Activated CD8-positive, alpha-beta memory T cell treated with anti-CD3 and anti-CD28 coated beads, Interleukin-2, amount 10 ng/mL, durations not matched to agents 7 days and 5 days (primary cell): ENCODE measurements around the gene ROPN1B. TPM values are rescaled to one million over a fixed set of nuclear protein-coding genes. Genes with fewer than 3 reads are reported as not detected.

Experiments
- ATAC-seq: fragments of 150-1000 bp; cut with Tn5 transposase; one replicate; pipeline ENCODE4 v1.10.0; 2021; ENCODE audit warnings: moderate library complexity
- CTCF ChIA-PET: fragments of 350-600 bp; sonication (Branson Sonifier 250); formaldehyde crosslinking; loops from one replicate; lab custom pipeline; 2021; ENCODE audit warnings: antibody characterized with exemption; lab: Charles Lee
- DNase-seq: peaks from one replicate; pipeline ENCODE4 v3.0.0-alpha.2; 2020
- H3K27ac Mint-ChIP-seq: one replicate; pipeline ENCODE4 v1.8.0; 2021; ENCODE audit warnings: mild to moderate bottlenecking, mixed read lengths
- H3K27me3 Mint-ChIP-seq: one replicate; pipeline ENCODE4 v1.8.0; 2021; ENCODE audit warnings: mixed read lengths
- H3K36me3 Mint-ChIP-seq: one replicate; pipeline ENCODE4 v1.8.0; 2021; ENCODE audit warnings: mild to moderate bottlenecking, mixed read lengths
- H3K4me1 Mint-ChIP-seq: one replicate; pipeline ENCODE4 v1.8.0; 2021; ENCODE audit warnings: mixed read lengths
- H3K4me3 Mint-ChIP-seq: one replicate; pipeline ENCODE4 v1.8.0; 2021; ENCODE audit warnings: mild to moderate bottlenecking, moderate library complexity, mixed read lengths
- H3K9me3 Mint-ChIP-seq: one replicate; pipeline ENCODE4 v1.8.0; 2022; ENCODE audit warnings: low read depth, mixed read lengths
- total RNA-seq, 2 experiments: library from RNA; stranded (reverse); gene quantifications; one replicate each; pipeline ENCODE4 v1.2.3, GENCODE V29; 2021

The ROPN1B gene
- total RNA-seq, 2 experiments from 2014 or later = not detected

- Mint-ChIP-seq H3K36me3 (no peaks in the 10 kb centered on the region), H3K27ac (no peak overlapping the region), H3K4me1 (peaks cover 5% of the 10 kb centered on the region), H3K27me3 (no peaks in the 10 kb centered on the region), H3K9me3 (no peaks in the 10 kb centered on the region), H3K4me3 (no peak overlapping the region)
- no peak for ATAC-seq
- DNase-seq = no peak
- CTCF ChIA-PET = no interaction called here
Observed at GRCh38 chr3:126021224-126021623, 52.2 kb downstream of the ROPN1B start.

DNA sequence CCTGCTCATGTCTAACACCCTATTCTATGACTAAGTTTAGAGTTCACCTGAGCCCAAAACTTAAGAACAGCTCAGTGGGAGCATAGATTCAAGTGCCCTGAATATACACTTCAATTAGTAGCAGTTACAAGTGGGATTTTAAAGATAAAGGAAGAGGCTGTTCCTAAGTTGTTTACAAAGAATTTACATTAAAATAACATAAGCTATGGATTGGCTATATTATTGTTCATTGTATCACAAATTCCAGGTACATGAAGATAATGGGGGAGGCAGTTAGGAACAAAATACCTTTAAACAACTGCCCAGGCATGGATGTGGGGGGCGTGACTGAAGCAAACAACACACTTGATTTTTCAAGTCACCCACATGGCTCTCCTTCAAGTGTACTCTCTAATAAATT is 52.7 kb downstream of the ROPN1B start:
- Mint-ChIP-seq H3K9me3 (no peaks in the 10 kb centered on the region), H3K4me1 (peaks cover 10% of the 10 kb centered on the region), H3K36me3 (no peaks in the 10 kb centered on the region), H3K27me3 (no peaks in the 10 kb centered on the region), H3K27ac (no peak overlapping the region), H3K4me3 (no peak overlapping the region)
- DNase-seq = no peak
- no peak for ATAC-seq
- CTCF ChIA-PET = no interaction called here

- H3K27me3 Mint-ChIP-seq = no peaks in the 10 kb centered on the region
- DNase-seq (no peak), ATAC-seq (no peak)
- no peak overlapping the region for H3K4me3 Mint-ChIP-seq
- no peak overlapping the region for H3K27ac Mint-ChIP-seq
- H3K36me3 Mint-ChIP-seq = peaks cover 7% of the 10 kb centered on the region
- H3K9me3 Mint-ChIP-seq = peaks cover 7% of the 10 kb centered on the region
- H3K4me1 Mint-ChIP-seq = peaks cover 12% of the 10 kb centered on the region
- CTCF ChIA-PET = interaction anchor here (0.5 kb wide), 1 partner anchor 372 kb away, joined by 3 read pairs; no protein-coding TSS in a partner anchor
Observed at GRCh38 chr3:126022741-126023359, 53.9 kb downstream of the ROPN1B start.

DNA sequence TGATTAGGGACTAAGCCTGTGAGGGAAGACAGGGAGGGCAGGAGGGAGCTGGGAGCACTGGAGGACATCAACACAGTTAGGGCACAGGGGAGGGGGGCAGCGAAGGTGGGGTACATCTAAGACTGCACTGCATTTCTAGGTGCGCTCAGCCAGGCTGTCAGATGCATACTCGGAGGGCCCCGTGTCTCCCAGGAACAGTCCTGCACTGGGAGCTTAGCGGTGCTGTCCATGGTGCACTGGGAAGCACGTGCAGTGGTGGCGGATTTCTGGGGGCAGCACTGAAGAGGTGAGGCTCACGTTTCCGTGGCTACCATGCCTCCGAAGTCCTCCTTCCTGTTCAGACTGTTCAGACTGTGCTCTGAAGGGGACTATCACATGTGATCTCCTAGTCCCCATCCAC is 54.4 kb downstream of the ROPN1B start:
- no peak for ATAC-seq
- DNase-seq = no peak
- Mint-ChIP-seq H3K9me3 (peaks cover 8% of the 10 kb centered on the region), H3K4me3 (no peak overlapping the region), H3K27ac (no peak overlapping the region), H3K27me3 (no peaks in the 10 kb centered on the region), H3K36me3 (peaks cover 8% of the 10 kb centered on the region), H3K4me1 (peaks cover 12% of the 10 kb centered on the region)
- CTCF ChIA-PET = no interaction called here

DNA sequence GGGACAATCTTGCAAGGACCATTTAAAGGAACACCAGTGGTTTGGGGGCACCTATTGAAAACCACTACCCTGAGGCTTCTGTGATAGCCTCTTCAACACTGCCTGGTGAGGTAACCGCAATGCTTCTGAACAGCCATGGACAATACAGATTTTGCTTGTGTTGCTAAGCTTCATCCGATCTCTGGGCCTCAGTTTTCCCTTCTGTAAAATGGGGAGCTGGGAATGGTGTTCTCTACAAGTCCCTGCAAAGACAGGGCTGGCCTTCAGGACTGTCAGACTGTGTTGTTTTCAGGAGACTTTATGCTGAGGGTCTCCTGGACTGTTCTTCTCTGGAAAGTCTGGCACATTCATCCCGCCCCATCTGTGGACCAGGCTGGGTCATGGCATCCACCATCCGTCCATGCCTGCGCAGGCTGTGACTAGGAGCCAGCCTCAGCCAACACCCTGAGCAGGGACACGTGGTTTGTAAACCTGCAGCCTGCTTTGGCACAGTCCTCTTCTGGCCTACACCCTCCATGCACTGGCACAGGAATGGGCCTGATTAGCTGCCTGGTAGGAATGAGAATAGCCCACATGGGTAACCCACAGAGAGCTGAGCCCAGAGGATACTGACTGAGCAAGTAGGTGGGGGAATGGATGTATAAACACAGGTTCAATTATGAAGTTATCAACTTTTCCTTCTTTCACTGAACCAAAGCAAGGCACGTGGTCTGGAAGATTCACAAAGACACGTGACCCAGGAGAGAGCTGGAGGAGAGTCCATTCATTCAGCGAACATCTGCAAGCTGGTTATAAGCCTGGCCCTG is 55.3 kb downstream of the ROPN1B start:
- no peak for ATAC-seq
- CTCF ChIA-PET = no interaction called here
- H3K27me3 Mint-ChIP-seq = no peaks in the 10 kb centered on the region
- no peak for DNase-seq
- H3K27ac Mint-ChIP-seq = no peak overlapping the region
- peaks cover 11% of the 10 kb centered on the region for H3K9me3 Mint-ChIP-seq
- H3K4me3 Mint-ChIP-seq = no peak overlapping the region
- peaks cover 12% of the 10 kb centered on the region for H3K4me1 Mint-ChIP-seq
- H3K36me3 Mint-ChIP-seq = peaks cover 10% of the 10 kb centered on the region

GRCh38 chr3:126025116-126025729 is 56.2 kb downstream of the ROPN1B start:
- CTCF ChIA-PET = no interaction called here
- Mint-ChIP-seq H3K9me3 (peaks cover 11% of the 10 kb centered on the region), H3K27ac (no peak overlapping the region), H3K27me3 (no peaks in the 10 kb centered on the region), H3K4me3 (no peak overlapping the region), H3K36me3 (peaks cover 10% of the 10 kb centered on the region), H3K4me1 (peaks cover 12% of the 10 kb centered on the region)
- ATAC-seq (no peak), DNase-seq (no peak)

DNA sequence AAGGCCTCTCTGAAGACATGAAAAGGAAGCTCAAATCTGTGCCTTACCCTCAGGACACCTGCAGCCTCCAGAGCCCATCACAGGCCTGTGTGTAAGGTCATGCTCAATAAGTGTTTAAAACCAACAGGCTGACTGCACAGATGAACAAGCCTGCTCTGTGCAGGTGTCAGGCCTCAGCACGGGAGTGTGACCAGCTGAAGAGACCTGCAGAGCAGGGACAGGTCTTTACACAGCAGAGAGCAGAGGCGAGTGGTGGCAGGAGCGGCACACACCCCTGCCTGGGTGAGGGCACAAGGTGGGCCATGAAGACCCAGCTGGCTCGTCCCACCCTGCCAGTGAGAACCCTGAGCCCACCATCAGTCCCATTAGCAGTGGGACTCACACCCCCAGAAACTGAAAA is 56.9 kb downstream of the ROPN1B start:
- Mint-ChIP-seq H3K36me3 (peaks cover 12% of the 10 kb centered on the region), H3K9me3 (peaks cover 11% of the 10 kb centered on the region), H3K4me3 (no peak overlapping the region), H3K27ac (no peak overlapping the region), H3K4me1 (peaks cover 12% of the 10 kb centered on the region), H3K27me3 (no peaks in the 10 kb centered on the region)
- ATAC-seq (no peak), DNase-seq (no peak)
- CTCF ChIA-PET = no interaction called here

DNA sequence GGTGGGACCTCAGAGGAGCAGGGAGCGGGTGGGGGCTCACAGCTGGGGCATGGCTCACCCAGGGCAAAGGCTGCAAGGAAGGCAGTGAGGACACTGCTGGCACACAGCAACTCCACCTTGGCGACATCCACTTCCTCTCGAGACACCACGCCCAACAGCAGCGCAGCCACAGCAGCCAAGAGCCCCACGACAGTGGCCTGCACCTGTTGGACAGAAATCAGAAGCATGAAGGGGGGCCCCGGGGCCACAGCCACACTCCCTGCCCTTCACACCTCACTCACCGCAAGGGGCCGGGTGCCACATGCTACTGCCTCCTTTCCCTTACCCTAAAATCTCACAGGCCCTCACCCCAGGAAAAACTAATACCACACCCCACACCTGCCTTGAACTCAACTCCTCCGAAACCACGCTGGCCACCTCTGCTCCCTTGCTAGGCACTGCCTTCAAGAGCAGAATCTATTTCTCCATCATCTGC is 57.3 kb downstream of the ROPN1B start:
- no peak for ATAC-seq
- H3K27ac Mint-ChIP-seq = peak overlapping the region; percentile 34
- peaks cover 11% of the 10 kb centered on the region for H3K9me3 Mint-ChIP-seq
- DNase-seq = no peak
- H3K36me3 Mint-ChIP-seq = peaks cover 12% of the 10 kb centered on the region
- no peak overlapping the region for H3K4me3 Mint-ChIP-seq
- H3K4me1 Mint-ChIP-seq = peaks cover 12% of the 10 kb centered on the region
- CTCF ChIA-PET = no interaction called here
- no peaks in the 10 kb centered on the region for H3K27me3 Mint-ChIP-seq

- Mint-ChIP-seq H3K27me3 (no peaks in the 10 kb centered on the region), H3K9me3 (peaks cover 11% of the 10 kb centered on the region), H3K4me1 (peaks cover 12% of the 10 kb centered on the region), H3K4me3 (no peak overlapping the region), H3K27ac (peak overlapping the region; percentile 38), H3K36me3 (peaks cover 12% of the 10 kb centered on the region)
- no peak for DNase-seq
- ATAC-seq = no peak
- CTCF ChIA-PET = no interaction called here
Observed at GRCh38 chr3:126026761-126027160, 57.8 kb downstream of the ROPN1B start.

GRCh38 chr3:126028096-126028495 is 59.1 kb downstream of the ROPN1B start:
- Mint-ChIP-seq H3K4me1 (peaks cover 12% of the 10 kb centered on the region), H3K27me3 (no peaks in the 10 kb centered on the region), H3K27ac (no peak overlapping the region), H3K9me3 (peaks cover 11% of the 10 kb centered on the region), H3K36me3 (peaks cover 12% of the 10 kb centered on the region), H3K4me3 (no peak overlapping the region)
- CTCF ChIA-PET = no interaction called here
- ATAC-seq = no peak
- no peak for DNase-seq

DNA sequence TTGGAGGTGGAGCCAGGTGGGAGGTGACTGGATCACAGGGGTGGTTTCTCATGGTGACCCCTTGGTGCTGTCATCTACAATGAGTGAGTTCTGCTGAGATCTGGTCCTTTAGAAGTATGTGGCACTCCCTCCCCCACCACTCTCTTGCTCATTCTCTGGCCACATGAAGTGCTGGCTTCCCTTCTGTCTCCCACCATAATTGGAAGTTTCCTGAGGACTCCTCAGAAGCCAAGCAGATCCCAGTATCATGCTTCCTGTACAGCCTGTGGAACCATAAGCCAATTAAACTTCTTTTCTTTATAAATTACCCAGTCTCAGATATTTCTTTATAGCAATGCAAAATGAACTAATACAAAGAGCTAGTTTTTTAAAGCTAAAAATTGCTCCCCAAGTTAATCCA is 60.3 kb downstream of the ROPN1B start:
- DNase-seq (no peak), ATAC-seq (no peak)
- H3K4me1 Mint-ChIP-seq = peaks cover 15% of the 10 kb centered on the region
- no peaks in the 10 kb centered on the region for H3K27me3 Mint-ChIP-seq
- no peak overlapping the region for H3K27ac Mint-ChIP-seq
- CTCF ChIA-PET = no interaction called here
- peaks cover 12% of the 10 kb centered on the region for H3K36me3 Mint-ChIP-seq
- H3K9me3 Mint-ChIP-seq = peaks cover 11% of the 10 kb centered on the region
- H3K4me3 Mint-ChIP-seq = no peak overlapping the region

GRCh38 chr3:126030455-126030854 is 61.5 kb downstream of the ROPN1B start:
- H3K4me1 Mint-ChIP-seq = peaks cover 25% of the 10 kb centered on the region
- no peak for DNase-seq
- no peak overlapping the region for H3K4me3 Mint-ChIP-seq
- peaks cover 12% of the 10 kb centered on the region for H3K36me3 Mint-ChIP-seq
- CTCF ChIA-PET = no interaction called here
- H3K27ac Mint-ChIP-seq = no peak overlapping the region
- no peaks in the 10 kb centered on the region for H3K27me3 Mint-ChIP-seq
- H3K9me3 Mint-ChIP-seq = peaks cover 11% of the 10 kb centered on the region
- no peak for ATAC-seq

DNA sequence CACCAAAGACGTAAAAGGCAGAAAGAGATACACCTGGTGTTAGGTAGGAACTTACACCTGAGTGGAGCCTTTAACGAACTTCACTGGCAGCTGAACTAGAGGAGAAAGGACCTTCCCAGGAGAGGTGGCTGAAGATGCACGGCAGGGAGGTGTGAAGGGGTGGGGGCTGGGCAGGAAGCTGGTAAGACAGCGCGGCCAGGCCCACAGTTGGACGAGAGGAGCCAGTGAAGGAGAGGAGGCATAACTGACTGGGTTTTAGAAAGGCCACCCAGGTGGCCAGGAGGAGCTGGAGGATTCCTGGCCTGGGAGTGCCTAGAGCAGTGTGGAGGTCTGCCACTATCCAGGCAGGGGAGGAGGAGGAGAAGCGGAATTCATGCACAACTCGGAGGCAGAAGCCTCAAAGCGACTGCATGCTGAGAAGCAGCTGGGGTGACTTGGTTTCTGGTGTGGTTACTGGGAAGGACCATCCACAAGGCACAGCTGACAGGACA is 63.0 kb downstream of the ROPN1B start:
- ATAC-seq (no peak), DNase-seq (peak; percentile 31)
- Mint-ChIP-seq H3K4me1 (peaks cover 13% of the 10 kb centered on the region), H3K9me3 (peaks cover 11% of the 10 kb centered on the region), H3K36me3 (peaks cover 12% of the 10 kb centered on the region), H3K4me3 (no peak overlapping the region), H3K27me3 (no peaks in the 10 kb centered on the region), H3K27ac (no peak overlapping the region)
- CTCF ChIA-PET = interaction anchor here (1.2 kb wide), 1 partner anchor 102 kb away, joined by 3 read pairs; no protein-coding TSS in a partner anchor
